ENCODE measurements around the gene EXT2. TPM values are rescaled to one million over a fixed set of nuclear protein-coding genes. Genes with fewer than 3 reads are reported as not detected.

The EXT2 gene
- polyA plus RNA-seq (2013, experiment 1 of 2; ENCODE audit: insufficient read length), result 99.3 TPM
- 97.1 TPM for polyA plus RNA-seq (2013, experiment 2 of 2; ENCODE audit: insufficient read length)

- DNase-seq, result peak; percentile 76
These were observed at the start of gene EXT2 for GRCh38 chr11:44095506-44096359. TSS of gene EXT2 (plus strand) at chr11:44095678. CDS start at chr11:44107713, 12,035 bp downstream.

GRCh38 chr11:44046182-44046581, 49.3 kb upstream of the EXT2 start:
- DNase-seq, result no peak

- no peak for DNase-seq
These were observed 48.2 kb upstream of the EXT2 start for GRCh38 chr11:44047298-44047697.

GRCh38 chr11:44047931-44048431, 47.5 kb upstream of the EXT2 start, which contains the start of gene ACCSL:
TSS of gene ACCSL (plus strand) at chr11:44047981. CDS start at chr11:44048037, 56 bp downstream.
- no peak for DNase-seq

GRCh38 chr11:44049832-44050231, 45.6 kb upstream of the EXT2 start:
- no peak for DNase-seq

GRCh38 chr11:44051171-44051570, 44.3 kb upstream of the EXT2 start:
- DNase-seq, result no peak

GRCh38 chr11:44057340-44057739, 38.1 kb upstream of the EXT2 start:
- DNase-seq, result no peak

GRCh38 chr11:44058275-44058674, 37.2 kb upstream of the EXT2 start:
- DNase-seq, result no peak

GRCh38 chr11:44065161-44065661, 30.3 kb upstream of the EXT2 start:
- peak; percentile 16 for DNase-seq

- peak; percentile 93 for DNase-seq
These were observed 29.4 kb upstream of the EXT2 start, which contains the start of gene ACCS for GRCh38 chr11:44065841-44066731. TSS of gene ACCS (plus strand) at chr11:44066270. CDS start at chr11:44067628, 1,358 bp downstream.

GRCh38 chr11:44066732-44067141, 28.7 kb upstream of the EXT2 start:
- DNase-seq, result peak; percentile 65

- no peak for DNase-seq
These were observed 28.2 kb upstream of the EXT2 start for GRCh38 chr11:44067266-44067665.

- no peak for DNase-seq
These were observed 27.3 kb upstream of the EXT2 start for GRCh38 chr11:44068180-44068579.

- DNase-seq, result no peak
These were observed 24.3 kb upstream of the EXT2 start for GRCh38 chr11:44071157-44071556.

GRCh38 chr11:44072757-44073658, 22.5 kb upstream of the EXT2 start:
- no peak for DNase-seq

- DNase-seq, result no peak
These were observed 16.7 kb upstream of the EXT2 start for GRCh38 chr11:44078794-44079193.

GRCh38 chr11:44079376-44079775, 16.1 kb upstream of the EXT2 start:
- DNase-seq, result no peak

- DNase-seq, result no peak
These were observed 14.5 kb upstream of the EXT2 start for GRCh38 chr11:44080951-44081350.

- DNase-seq, result no peak
These were observed 12.8 kb upstream of the EXT2 start for GRCh38 chr11:44082645-44083044.

- DNase-seq, result no peak
These were observed 12.0 kb upstream of the EXT2 start for GRCh38 chr11:44083433-44083832.

GRCh38 chr11:44083906-44084305, 11.6 kb upstream of the EXT2 start:
- DNase-seq, result no peak

- no peak for DNase-seq
These were observed 10.1 kb upstream of the EXT2 start for GRCh38 chr11:44085330-44085729.

Measured in fibroblast of skin of abdomen (primary cell).